Caco-2 (cell line): ENCODE data around the gene SCGN. TPM values are rescaled to one million over a fixed set of nuclear protein-coding genes. Genes with fewer than 3 reads are reported as not detected.

Experiments
- BruUV-seq: library from RNA; stranded (reverse); fragments of 400-500 nt; replicated peaks from 2 replicates; lab custom pipeline; 2021; lab: Mats Ljungman, UMichigan
- CTCF ChIA-PET: fragments of 300-600 bp; sonication (Branson Sonifier 250); formaldehyde crosslinking; loops from one replicate; lab custom pipeline; 2022; ENCODE audit warnings: antibody characterized with exemption; lab: Charles Lee
- POLR2A ChIA-PET: fragments of 300-600 bp; sonication (Branson Sonifier 250); formaldehyde crosslinking; loops from one replicate; lab custom pipeline; 2022; ENCODE audit warnings: antibody characterized with exemption; lab: Charles Lee
- DNase-seq, 2 experiments: peaks; one replicate each; pipeline versions ENCODE4 v3.0.0 to v3.0.0-alpha.2; 2020 to 2022
- H3K27me3 ChIP-seq: replicated peaks from 2 replicates; pipeline ENCODE4 v1.6.0; 2011; ENCODE audit warnings: low read length; ENCODE audit not compliant: control insufficient read depth, insufficient read depth
- H3K36me3 ChIP-seq: 2 replicates; pipeline ENCODE4 v1.5.1; 2011; ENCODE audit warnings: low read length; ENCODE audit not compliant: control insufficient read depth, insufficient read depth
- H3K4me1 ChIP-seq: fragments of 250-450 bp; sonication (Bioruptor Pico); 2 replicates; pipeline ENCODE4 v1.5.1; 2020; ENCODE audit warnings: mild to moderate bottlenecking
- H3K4me3 ChIP-seq: 2 replicates; pipeline ENCODE4 v1.5.1; 2011; ENCODE audit warnings: low read depth, mild to moderate bottlenecking, control low read depth, low read length
- H3K9me3 ChIP-seq: fragments of 250-450 bp; sonication (Bioruptor Pico); 2 replicates; pipeline ENCODE4 v1.5.1; 2020; ENCODE audit warnings: mild to moderate bottlenecking, moderate library complexity
- H3K27ac Mint-ChIP-seq: one replicate; pipeline ENCODE4 v1.8.0; 2022; ENCODE audit warnings: mixed read lengths; ENCODE audit not compliant: unreplicated experiment
- H3K27me3 Mint-ChIP-seq: one replicate; pipeline ENCODE4 v1.8.0; 2022; ENCODE audit warnings: mixed read lengths; ENCODE audit not compliant: insufficient read depth, unreplicated experiment
- H3K36me3 Mint-ChIP-seq: one replicate; pipeline ENCODE4 v1.8.0; 2022; ENCODE audit warnings: mild to moderate bottlenecking, mixed read lengths; ENCODE audit not compliant: insufficient read depth, unreplicated experiment
- H3K4me1 Mint-ChIP-seq: one replicate; pipeline ENCODE4 v1.8.0; 2022; ENCODE audit warnings: low read depth, mixed read lengths; ENCODE audit not compliant: unreplicated experiment
- H3K4me3 Mint-ChIP-seq: one replicate; pipeline ENCODE4 v1.8.0; 2022; ENCODE audit warnings: mild to moderate bottlenecking, moderate library complexity, mixed read lengths; ENCODE audit not compliant: unreplicated experiment
- H3K9me3 Mint-ChIP-seq: one replicate; pipeline ENCODE4 v1.8.0; 2022; ENCODE audit warnings: mixed read lengths; ENCODE audit not compliant: unreplicated experiment
- intact Hi-C: fragments of 100-400 bp; cut with micrococcal nuclease; formaldehyde crosslinking; loops from one replicate; pipeline ENCODE4 v1.10.0; 2022; ENCODE audit not compliant: unreplicated experiment
- total RNA-seq: library from RNA; stranded (reverse); gene quantifications from 2 replicates; pipeline ENCODE4 v1.2.3, GENCODE V29; 2022
- TF ChIP-seq, protein P1 (sequence below), 2 experiments: fragments of 200-600 bp in 1 of 2; IDR thresholded peaks; 1 replicate in 1 of 2; 2 replicates in 1 of 2; pipeline versions ENCODE4 v1.5.1 to v1.8.0; 2011 to 2022; ENCODE audit warnings: antibody characterized with exemption in 1 of 2, control low read depth in 1 of 2, inconsistent platforms in 1 of 2, low read depth in 1 of 2, low read length in 1 of 2, mild to moderate bottlenecking in 1 of 2, moderate library complexity in 1 of 2; ENCODE audit not compliant: insufficient read depth in 1 of 2, severe bottlenecking in 1 of 2, unreplicated experiment in 1 of 2

SCGN gene
- total RNA-seq, 1 experiment from 2014 or later, result 7.7 TPM

DNA sequence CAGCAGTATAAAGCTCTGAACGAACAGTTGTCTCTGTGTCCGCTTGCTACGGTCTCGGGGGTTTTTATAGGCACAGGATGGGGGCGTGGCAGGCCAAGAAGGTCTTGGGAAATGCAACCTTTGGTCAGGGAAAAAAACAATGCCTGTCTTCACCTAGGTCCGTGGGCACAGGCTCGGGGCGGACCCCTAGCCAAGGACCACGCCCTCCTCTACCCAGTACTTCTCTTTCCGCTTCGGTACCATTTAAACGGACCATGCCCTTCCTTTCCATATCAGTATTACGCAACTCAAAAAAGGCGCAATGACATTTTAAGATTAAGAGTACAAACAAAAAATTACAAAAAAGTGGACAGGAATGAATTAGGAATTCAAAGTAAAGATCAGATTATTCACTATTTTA lies 58.3 kb downstream of the SCGN start:
- Mint-ChIP-seq H3K4me1 (no peaks in the 10 kb centered on the region), H3K36me3 (no peaks in the 10 kb centered on the region), H3K4me3 (no peak overlapping the region), H3K27ac (no peak overlapping the region), H3K27me3 (no peaks in the 10 kb centered on the region), H3K9me3 (no peaks in the 10 kb centered on the region)
- Histone ChIP-seq H3K4me3 (no peak overlapping the region), H3K36me3 (no peaks in the 10 kb centered on the region), H3K4me1 (no peaks in the 10 kb centered on the region), H3K27me3 (no peaks in the 10 kb centered on the region), H3K9me3 (no peaks in the 10 kb centered on the region)
- no TSS peak for BruUV-seq
- TF ChIP-seq, protein P1, sequence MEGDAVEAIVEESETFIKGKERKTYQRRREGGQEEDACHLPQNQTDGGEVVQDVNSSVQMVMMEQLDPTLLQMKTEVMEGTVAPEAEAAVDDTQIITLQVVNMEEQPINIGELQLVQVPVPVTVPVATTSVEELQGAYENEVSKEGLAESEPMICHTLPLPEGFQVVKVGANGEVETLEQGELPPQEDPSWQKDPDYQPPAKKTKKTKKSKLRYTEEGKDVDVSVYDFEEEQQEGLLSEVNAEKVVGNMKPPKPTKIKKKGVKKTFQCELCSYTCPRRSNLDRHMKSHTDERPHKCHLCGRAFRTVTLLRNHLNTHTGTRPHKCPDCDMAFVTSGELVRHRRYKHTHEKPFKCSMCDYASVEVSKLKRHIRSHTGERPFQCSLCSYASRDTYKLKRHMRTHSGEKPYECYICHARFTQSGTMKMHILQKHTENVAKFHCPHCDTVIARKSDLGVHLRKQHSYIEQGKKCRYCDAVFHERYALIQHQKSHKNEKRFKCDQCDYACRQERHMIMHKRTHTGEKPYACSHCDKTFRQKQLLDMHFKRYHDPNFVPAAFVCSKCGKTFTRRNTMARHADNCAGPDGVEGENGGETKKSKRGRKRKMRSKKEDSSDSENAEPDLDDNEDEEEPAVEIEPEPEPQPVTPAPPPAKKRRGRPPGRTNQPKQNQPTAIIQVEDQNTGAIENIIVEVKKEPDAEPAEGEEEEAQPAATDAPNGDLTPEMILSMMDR (IDR thresholded peaks at IDR 0.05; ENCODE audit: insufficient read depth in 1 of 2, low read depth in 1 of 2, low read length in 1 of 2, severe bottlenecking in 1 of 2, unreplicated experiment in 1 of 2), result no peak
- intact Hi-C loops, result no loop called here
- ChIA-PET POLR2A (no interaction called here), CTCF (no interaction called here)
- no peak for DNase-seq

GRCh38 chr6:25713824-25714223 lies 61.8 kb downstream of the SCGN start:
- TF ChIP-seq, protein P1 (IDR thresholded peaks at IDR 0.05; ENCODE audit: insufficient read depth in 1 of 2, low read depth in 1 of 2, low read length in 1 of 2, severe bottlenecking in 1 of 2, unreplicated experiment in 1 of 2), result no peak
- Histone ChIP-seq H3K9me3 (no peaks in the 10 kb centered on the region), H3K27me3 (no peaks in the 10 kb centered on the region), H3K36me3 (no peaks in the 10 kb centered on the region; the same call in 1 of the 2 replicates), H3K4me1 (no peaks in the 10 kb centered on the region), H3K4me3 (no peak overlapping the region)
- Mint-ChIP-seq H3K36me3 (no peaks in the 10 kb centered on the region), H3K4me1 (no peaks in the 10 kb centered on the region), H3K9me3 (no peaks in the 10 kb centered on the region), H3K4me3 (no peak overlapping the region), H3K27ac (no peak overlapping the region), H3K27me3 (no peaks in the 10 kb centered on the region)
- CTCF ChIA-PET, result no interaction called here
- DNase-seq, result no peak
- POLR2A ChIA-PET, result no interaction called here
- BruUV-seq, result no TSS peak
- intact Hi-C loops, result no loop called here

GRCh38 chr6:25714765-25715164 lies 62.8 kb downstream of the SCGN start:
- CTCF ChIA-PET, result no interaction called here
- Mint-ChIP-seq H3K36me3 (no peaks in the 10 kb centered on the region), H3K4me1 (no peaks in the 10 kb centered on the region), H3K4me3 (no peak overlapping the region), H3K27me3 (no peaks in the 10 kb centered on the region), H3K9me3 (no peaks in the 10 kb centered on the region), H3K27ac (no peak overlapping the region)
- TF ChIP-seq, protein P1 (IDR thresholded peaks at IDR 0.05; ENCODE audit: insufficient read depth in 1 of 2, low read depth in 1 of 2, low read length in 1 of 2, severe bottlenecking in 1 of 2, unreplicated experiment in 1 of 2), result no peak
- no peaks in the 10 kb centered on the region for H3K4me1 ChIP-seq
- intact Hi-C loops, result loop anchor here (5.0 kb wide), 1 partner anchor 102 kb away; no protein-coding TSS in a partner anchor
- no peak overlapping the region for H3K4me3 ChIP-seq
- no peaks in the 10 kb centered on the region for H3K9me3 ChIP-seq
- no peaks in the 10 kb centered on the region; the same call in 1 of the 2 replicates for H3K36me3 ChIP-seq
- POLR2A ChIA-PET, result no interaction called here
- no peak for DNase-seq
- H3K27me3 ChIP-seq, result no peaks in the 10 kb centered on the region
- no TSS peak for BruUV-seq
